WTC11 (cell line): ENCODE measurements around the gene SURF1. TPM values are rescaled to one million over a fixed set of nuclear protein-coding genes. Genes with fewer than 3 reads are reported as not detected.

Source experiments
- ATAC-seq: fragments of 200-7000 bp; cut with Tn5 transposase; 2 replicates; pipeline ENCODE4 v1.10.0; 2021; ENCODE audit warnings: mild to moderate bottlenecking, moderate library complexity
- CTCF ChIA-PET: fragments of 300-600 bp; sonication (Branson Sonifier 250); formaldehyde crosslinking; loops from one replicate; lab custom pipeline; 2021; ENCODE audit warnings: antibody characterized with exemption; lab: Charles Lee
- POLR2A ChIA-PET: fragments of 350-600 bp; sonication (Branson Sonifier 250); formaldehyde crosslinking; loops from one replicate; lab custom pipeline; 2021; ENCODE audit warnings: antibody characterized with exemption; lab: Charles Lee
- DNase-seq: peaks from one replicate; pipeline ENCODE4 v3.0.0; 2021; ENCODE audit warnings: low spot score
- H3K27ac Mint-ChIP-seq: 2 replicates; pipeline ENCODE4 v1.8.0; 2021; ENCODE audit warnings: mixed read lengths
- H3K27me3 Mint-ChIP-seq: 2 replicates; pipeline ENCODE4 v1.8.0; 2021; ENCODE audit warnings: low read depth, mild to moderate bottlenecking, moderate library complexity, mixed read lengths
- H3K36me3 Mint-ChIP-seq: 2 replicates; pipeline ENCODE4 v1.8.0; 2021; ENCODE audit warnings: mixed read lengths
- H3K4me1 Mint-ChIP-seq: 2 replicates; pipeline ENCODE4 v1.8.0; 2022; ENCODE audit warnings: mixed read lengths
- H3K4me3 Mint-ChIP-seq: 2 replicates; pipeline ENCODE4 v1.8.0; 2021; ENCODE audit warnings: mild to moderate bottlenecking, moderate library complexity, mixed read lengths
- H3K9me3 Mint-ChIP-seq: 2 replicates; pipeline ENCODE4 v1.8.0; 2021; ENCODE audit warnings: mixed read lengths
- ETV6 ChIP-seq: sonication (generic); formaldehyde crosslinking; IDR thresholded peaks from 2 replicates; pipeline ENCODE4 v1.8.1; 2022; ENCODE audit warnings: mild to moderate bottlenecking, missing genetic modification reagents
- GRHL2 ChIP-seq: fragments of 250-450 bp; sonication (Bioruptor Pico); IDR thresholded peaks from 2 replicates; pipeline ENCODE4 v1.8.0; 2022; ENCODE audit warnings: mild to moderate bottlenecking, moderate library complexity; ENCODE audit not compliant: insufficient replicate concordance, severe bottlenecking
- KAT7 ChIP-seq: sonication (generic); formaldehyde crosslinking; IDR thresholded peaks from 2 replicates; pipeline ENCODE4 v1.8.1; 2023; ENCODE audit warnings: missing genetic modification reagents, mild to moderate bottlenecking, borderline replicate concordance
- MYBL2 ChIP-seq: sonication (generic); formaldehyde crosslinking; IDR thresholded peaks from 2 replicates; pipeline ENCODE4 v1.8.1; 2023; ENCODE audit warnings: mild to moderate bottlenecking, moderate library complexity, missing genetic modification reagents
- NR2C2 ChIP-seq: sonication (generic); formaldehyde crosslinking; IDR thresholded peaks from 2 replicates; pipeline ENCODE4 v1.8.0; 2022; ENCODE audit warnings: mild to moderate bottlenecking, missing genetic modification reagents
- ZBTB21 ChIP-seq: sonication (generic); formaldehyde crosslinking; IDR thresholded peaks from 2 replicates; pipeline ENCODE4 v1.8.1; 2023; ENCODE audit warnings: mild to moderate bottlenecking, missing genetic modification reagents, borderline replicate concordance
- ZNF219 ChIP-seq: sonication (generic); formaldehyde crosslinking; IDR thresholded peaks from 2 replicates; pipeline ENCODE4 v1.8.0; 2023; ENCODE audit warnings: missing genetic modification reagents, mild to moderate bottlenecking, borderline replicate concordance
- ZNF396 ChIP-seq: fragments of 250-450 bp; sonication (Bioruptor Pico); IDR thresholded peaks from 2 replicates; pipeline ENCODE4 v1.8.0; 2021; ENCODE audit warnings: mild to moderate bottlenecking, moderate library complexity, borderline replicate concordance
- total RNA-seq: library from RNA; stranded (reverse); gene quantifications from 3 replicates; pipeline ENCODE4 v1.2.3, GENCODE V29; 2021
- TF ChIP-seq, protein P1 (sequence below): sonication (generic); formaldehyde crosslinking; IDR thresholded peaks from 2 replicates; pipeline ENCODE4 v1.8.1; 2023; ENCODE audit warnings: mild to moderate bottlenecking, moderate library complexity, missing genetic modification reagents
- TF ChIP-seq, protein P2 (sequence below): sonication (generic); formaldehyde crosslinking; IDR thresholded peaks from 2 replicates; pipeline ENCODE4 v1.8.0; 2022; ENCODE audit warnings: missing genetic modification reagents
- TF ChIP-seq, protein P3 (sequence below): sonication (generic); formaldehyde crosslinking; IDR thresholded peaks from 2 replicates; pipeline ENCODE4 v1.8.0; 2022; ENCODE audit warnings: mild to moderate bottlenecking, missing genetic modification reagents
- TF ChIP-seq, protein P4 (sequence below): sonication (generic); formaldehyde crosslinking; conservative IDR thresholded peaks from 2 replicates; pipeline ENCODE4 v1.8.1; 2022; ENCODE audit warnings: mild to moderate bottlenecking, missing genetic modification reagents
- TF ChIP-seq, protein P5 (sequence below): sonication (generic); formaldehyde crosslinking; IDR thresholded peaks from 2 replicates; pipeline ENCODE4 v1.8.1; 2023; ENCODE audit warnings: mild to moderate bottlenecking, missing genetic modification reagents, borderline replicate concordance
- TF ChIP-seq, protein P6 (sequence below): sonication (generic); formaldehyde crosslinking; IDR thresholded peaks from 2 replicates; pipeline ENCODE4 v1.8.1; 2023; ENCODE audit warnings: mild to moderate bottlenecking, missing genetic modification reagents

SURF1 gene
- total RNA-seq, 1 experiment from 2014 or later = 33.3 TPM

DNA sequence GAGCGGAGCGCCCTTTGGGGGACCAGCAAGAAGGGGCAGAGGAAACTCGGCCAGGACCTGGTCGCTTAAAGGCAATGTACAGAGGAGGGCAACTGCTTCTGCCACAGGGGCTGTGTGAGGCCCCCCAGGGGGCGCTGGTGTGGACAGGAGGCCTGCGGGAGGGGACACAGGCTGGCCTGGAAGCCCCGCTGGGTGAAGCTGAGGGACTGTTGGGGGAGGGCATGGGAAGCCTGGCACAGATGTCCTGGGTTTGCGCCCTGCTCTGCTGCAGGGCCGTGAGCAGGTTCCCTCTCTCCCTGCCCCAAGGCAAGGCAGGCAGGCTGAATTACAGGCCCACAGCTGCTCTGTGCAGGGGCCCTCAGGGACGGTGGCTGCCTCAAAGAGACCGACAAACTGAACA, 13.7 kb downstream of the SURF1 start:
- Mint-ChIP-seq H3K27ac (no peak overlapping the region), H3K4me1 (peaks cover 13% of the 10 kb centered on the region), H3K36me3 (peaks cover 63% of the 10 kb centered on the region), H3K9me3 (no peaks in the 10 kb centered on the region), H3K27me3 (no peaks in the 10 kb centered on the region), H3K4me3 (no peak overlapping the region)
- peak; percentile 31 for ATAC-seq
- CTCF ChIA-PET = interaction anchor here (0.6 to 3.5 kb wide), 47 partner anchors 9 to 494 kb away, joined by 3 to 74 read pairs (median 4); partner anchors contain the start of genes ABO, CACFD1, SLC2A6 and STKLD1
- TF ChIP-seq, protein P1, sequence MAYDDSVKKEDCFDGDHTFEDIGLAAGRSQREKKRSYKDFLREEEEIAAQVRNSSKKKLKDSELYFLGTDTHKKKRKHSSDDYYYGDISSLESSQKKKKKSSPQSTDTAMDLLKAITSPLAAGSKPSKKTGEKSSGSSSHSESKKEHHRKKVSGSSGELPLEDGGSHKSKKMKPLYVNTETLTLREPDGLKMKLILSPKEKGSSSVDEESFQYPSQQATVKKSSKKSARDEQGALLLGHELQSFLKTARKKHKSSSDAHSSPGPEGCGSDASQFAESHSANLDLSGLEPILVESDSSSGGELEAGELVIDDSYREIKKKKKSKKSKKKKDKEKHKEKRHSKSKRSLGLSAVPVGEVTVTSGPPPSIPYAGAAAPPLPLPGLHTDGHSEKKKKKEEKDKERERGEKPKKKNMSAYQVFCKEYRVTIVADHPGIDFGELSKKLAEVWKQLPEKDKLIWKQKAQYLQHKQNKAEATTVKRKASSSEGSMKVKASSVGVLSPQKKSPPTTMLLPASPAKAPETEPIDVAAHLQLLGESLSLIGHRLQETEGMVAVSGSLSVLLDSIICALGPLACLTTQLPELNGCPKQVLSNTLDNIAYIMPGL (CRISPR knock-in tag) = no peak
- TF ChIP-seq NR2C2 = no peak
- TF ChIP-seq, protein P2, sequence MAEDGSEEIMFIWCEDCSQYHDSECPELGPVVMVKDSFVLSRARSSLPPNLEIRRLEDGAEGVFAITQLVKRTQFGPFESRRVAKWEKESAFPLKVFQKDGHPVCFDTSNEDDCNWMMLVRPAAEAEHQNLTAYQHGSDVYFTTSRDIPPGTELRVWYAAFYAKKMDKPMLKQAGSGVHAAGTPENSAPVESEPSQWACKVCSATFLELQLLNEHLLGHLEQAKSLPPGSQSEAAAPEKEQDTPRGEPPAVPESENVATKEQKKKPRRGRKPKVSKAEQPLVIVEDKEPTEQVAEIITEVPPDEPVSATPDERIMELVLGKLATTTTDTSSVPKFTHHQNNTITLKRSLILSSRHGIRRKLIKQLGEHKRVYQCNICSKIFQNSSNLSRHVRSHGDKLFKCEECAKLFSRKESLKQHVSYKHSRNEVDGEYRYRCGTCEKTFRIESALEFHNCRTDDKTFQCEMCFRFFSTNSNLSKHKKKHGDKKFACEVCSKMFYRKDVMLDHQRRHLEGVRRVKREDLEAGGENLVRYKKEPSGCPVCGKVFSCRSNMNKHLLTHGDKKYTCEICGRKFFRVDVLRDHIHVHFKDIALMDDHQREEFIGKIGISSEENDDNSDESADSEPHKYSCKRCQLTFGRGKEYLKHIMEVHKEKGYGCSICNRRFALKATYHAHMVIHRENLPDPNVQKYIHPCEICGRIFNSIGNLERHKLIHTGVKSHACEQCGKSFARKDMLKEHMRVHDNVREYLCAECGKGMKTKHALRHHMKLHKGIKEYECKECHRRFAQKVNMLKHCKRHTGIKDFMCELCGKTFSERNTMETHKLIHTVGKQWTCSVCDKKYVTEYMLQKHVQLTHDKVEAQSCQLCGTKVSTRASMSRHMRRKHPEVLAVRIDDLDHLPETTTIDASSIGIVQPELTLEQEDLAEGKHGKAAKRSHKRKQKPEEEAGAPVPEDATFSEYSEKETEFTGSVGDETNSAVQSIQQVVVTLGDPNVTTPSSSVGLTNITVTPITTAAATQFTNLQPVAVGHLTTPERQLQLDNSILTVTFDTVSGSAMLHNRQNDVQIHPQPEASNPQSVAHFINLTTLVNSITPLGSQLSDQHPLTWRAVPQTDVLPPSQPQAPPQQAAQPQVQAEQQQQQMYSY (CRISPR knock-in tag) = no peak
- TF ChIP-seq, protein P3, sequence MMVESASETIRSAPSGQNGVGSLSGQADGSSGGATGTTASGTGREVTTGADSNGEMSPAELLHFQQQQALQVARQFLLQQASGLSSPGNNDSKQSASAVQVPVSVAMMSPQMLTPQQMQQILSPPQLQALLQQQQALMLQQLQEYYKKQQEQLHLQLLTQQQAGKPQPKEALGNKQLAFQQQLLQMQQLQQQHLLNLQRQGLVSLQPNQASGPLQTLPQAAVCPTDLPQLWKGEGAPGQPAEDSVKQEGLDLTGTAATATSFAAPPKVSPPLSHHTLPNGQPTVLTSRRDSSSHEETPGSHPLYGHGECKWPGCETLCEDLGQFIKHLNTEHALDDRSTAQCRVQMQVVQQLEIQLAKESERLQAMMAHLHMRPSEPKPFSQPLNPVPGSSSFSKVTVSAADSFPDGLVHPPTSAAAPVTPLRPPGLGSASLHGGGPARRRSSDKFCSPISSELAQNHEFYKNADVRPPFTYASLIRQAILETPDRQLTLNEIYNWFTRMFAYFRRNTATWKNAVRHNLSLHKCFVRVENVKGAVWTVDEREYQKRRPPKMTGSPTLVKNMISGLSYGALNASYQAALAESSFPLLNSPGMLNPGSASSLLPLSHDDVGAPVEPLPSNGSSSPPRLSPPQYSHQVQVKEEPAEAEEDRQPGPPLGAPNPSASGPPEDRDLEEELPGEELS = no peak
- no peak for TF ChIP-seq ZNF396
- TF ChIP-seq, protein P4, sequence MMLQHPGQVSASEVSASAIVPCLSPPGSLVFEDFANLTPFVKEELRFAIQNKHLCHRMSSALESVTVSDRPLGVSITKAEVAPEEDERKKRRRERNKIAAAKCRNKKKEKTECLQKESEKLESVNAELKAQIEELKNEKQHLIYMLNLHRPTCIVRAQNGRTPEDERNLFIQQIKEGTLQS (CRISPR knock-in tag) = no peak
- POLR2A ChIA-PET = interaction anchor here (0.6 to 1.7 kb wide), 2 partner anchors 11 to 12 kb away, joined by 3 to 6 read pairs; no protein-coding TSS in a partner anchor
- DNase-seq = peak; percentile 49

DNA sequence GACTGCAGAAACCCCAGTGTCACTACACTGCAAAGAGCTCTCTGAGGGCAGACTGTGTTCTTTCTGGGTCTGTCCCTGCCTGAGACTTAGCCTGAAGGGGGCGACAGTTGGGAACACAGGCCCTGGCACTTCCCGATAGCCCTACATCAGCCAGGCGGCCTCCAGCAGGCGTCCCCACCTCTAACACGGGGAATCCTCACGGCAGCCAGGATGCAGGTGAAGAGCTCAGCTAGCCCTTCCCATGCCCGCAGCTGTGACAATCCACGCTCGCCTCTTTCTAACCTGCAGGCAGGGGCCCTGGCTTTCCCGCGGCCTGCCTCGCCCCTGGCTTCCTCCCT, 14.2 kb downstream of the SURF1 start:
- no peaks in the 10 kb centered on the region for H3K27me3 Mint-ChIP-seq
- H3K4me3 Mint-ChIP-seq = no peak overlapping the region
- ATAC-seq = peak; percentile 84
- H3K4me1 Mint-ChIP-seq = peaks cover 13% of the 10 kb centered on the region
- ChIA-PET POLR2A (interaction anchor here (0.6 to 1.7 kb wide), 3 partner anchors 11 to 145 kb away, joined by 3 to 7 read pairs (median 6); no protein-coding TSS in a partner anchor), CTCF (interaction anchor here (0.6 to 3.5 kb wide), 51 partner anchors 8 to 493 kb away, joined by 3 to 74 read pairs (median 4); partner anchors contain the start of genes ABO, CACFD1, SLC2A6 and STKLD1)
- DNase-seq = peak; percentile 75
- no peaks in the 10 kb centered on the region for H3K9me3 Mint-ChIP-seq
- peak overlapping the region; percentile 58 for H3K27ac Mint-ChIP-seq
- H3K36me3 Mint-ChIP-seq = peaks cover 63% of the 10 kb centered on the region
- no peak for TF ChIP-seq KAT7 (CRISPR knock-in tag)
- TF ChIP-seq MYBL2 = no peak
- TF ChIP-seq, protein P4 (CRISPR knock-in tag) = no peak
- no peak for TF ChIP-seq GRHL2 (CRISPR knock-in tag)
- TF ChIP-seq, protein P5, sequence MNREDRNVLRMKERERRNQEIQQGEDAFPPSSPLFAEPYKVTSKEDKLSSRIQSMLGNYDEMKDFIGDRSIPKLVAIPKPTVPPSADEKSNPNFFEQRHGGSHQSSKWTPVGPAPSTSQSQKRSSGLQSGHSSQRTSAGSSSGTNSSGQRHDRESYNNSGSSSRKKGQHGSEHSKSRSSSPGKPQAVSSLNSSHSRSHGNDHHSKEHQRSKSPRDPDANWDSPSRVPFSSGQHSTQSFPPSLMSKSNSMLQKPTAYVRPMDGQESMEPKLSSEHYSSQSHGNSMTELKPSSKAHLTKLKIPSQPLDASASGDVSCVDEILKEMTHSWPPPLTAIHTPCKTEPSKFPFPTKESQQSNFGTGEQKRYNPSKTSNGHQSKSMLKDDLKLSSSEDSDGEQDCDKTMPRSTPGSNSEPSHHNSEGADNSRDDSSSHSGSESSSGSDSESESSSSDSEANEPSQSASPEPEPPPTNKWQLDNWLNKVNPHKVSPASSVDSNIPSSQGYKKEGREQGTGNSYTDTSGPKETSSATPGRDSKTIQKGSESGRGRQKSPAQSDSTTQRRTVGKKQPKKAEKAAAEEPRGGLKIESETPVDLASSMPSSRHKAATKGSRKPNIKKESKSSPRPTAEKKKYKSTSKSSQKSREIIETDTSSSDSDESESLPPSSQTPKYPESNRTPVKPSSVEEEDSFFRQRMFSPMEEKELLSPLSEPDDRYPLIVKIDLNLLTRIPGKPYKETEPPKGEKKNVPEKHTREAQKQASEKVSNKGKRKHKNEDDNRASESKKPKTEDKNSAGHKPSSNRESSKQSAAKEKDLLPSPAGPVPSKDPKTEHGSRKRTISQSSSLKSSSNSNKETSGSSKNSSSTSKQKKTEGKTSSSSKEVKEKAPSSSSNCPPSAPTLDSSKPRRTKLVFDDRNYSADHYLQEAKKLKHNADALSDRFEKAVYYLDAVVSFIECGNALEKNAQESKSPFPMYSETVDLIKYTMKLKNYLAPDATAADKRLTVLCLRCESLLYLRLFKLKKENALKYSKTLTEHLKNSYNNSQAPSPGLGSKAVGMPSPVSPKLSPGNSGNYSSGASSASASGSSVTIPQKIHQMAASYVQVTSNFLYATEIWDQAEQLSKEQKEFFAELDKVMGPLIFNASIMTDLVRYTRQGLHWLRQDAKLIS (CRISPR knock-in tag) = no peak
- TF ChIP-seq ZBTB21 (CRISPR knock-in tag) = no peak
- TF ChIP-seq ETV6 = no peak
- TF ChIP-seq ZNF219 = no peak
- TF ChIP-seq, protein P6, sequence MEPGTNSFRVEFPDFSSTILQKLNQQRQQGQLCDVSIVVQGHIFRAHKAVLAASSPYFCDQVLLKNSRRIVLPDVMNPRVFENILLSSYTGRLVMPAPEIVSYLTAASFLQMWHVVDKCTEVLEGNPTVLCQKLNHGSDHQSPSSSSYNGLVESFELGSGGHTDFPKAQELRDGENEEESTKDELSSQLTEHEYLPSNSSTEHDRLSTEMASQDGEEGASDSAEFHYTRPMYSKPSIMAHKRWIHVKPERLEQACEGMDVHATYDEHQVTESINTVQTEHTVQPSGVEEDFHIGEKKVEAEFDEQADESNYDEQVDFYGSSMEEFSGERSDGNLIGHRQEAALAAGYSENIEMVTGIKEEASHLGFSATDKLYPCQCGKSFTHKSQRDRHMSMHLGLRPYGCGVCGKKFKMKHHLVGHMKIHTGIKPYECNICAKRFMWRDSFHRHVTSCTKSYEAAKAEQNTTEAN (CRISPR knock-in tag) = no peak
